ENCODE results near the gene MYO3B. TPM values are rescaled to one million over a fixed set of nuclear protein-coding genes. Genes with fewer than 3 reads are reported as not detected.

Gene MYO3B
- total RNA-seq, 1 experiment from 2014 or later: 0.63 TPM

- TF ChIP-seq, protein P1, sequence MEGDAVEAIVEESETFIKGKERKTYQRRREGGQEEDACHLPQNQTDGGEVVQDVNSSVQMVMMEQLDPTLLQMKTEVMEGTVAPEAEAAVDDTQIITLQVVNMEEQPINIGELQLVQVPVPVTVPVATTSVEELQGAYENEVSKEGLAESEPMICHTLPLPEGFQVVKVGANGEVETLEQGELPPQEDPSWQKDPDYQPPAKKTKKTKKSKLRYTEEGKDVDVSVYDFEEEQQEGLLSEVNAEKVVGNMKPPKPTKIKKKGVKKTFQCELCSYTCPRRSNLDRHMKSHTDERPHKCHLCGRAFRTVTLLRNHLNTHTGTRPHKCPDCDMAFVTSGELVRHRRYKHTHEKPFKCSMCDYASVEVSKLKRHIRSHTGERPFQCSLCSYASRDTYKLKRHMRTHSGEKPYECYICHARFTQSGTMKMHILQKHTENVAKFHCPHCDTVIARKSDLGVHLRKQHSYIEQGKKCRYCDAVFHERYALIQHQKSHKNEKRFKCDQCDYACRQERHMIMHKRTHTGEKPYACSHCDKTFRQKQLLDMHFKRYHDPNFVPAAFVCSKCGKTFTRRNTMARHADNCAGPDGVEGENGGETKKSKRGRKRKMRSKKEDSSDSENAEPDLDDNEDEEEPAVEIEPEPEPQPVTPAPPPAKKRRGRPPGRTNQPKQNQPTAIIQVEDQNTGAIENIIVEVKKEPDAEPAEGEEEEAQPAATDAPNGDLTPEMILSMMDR (conservative IDR thresholded peaks at IDR 0.05): no peak
Measured at GRCh38 chr2:170224692-170225294, 46.8 kb downstream of the MYO3B start.

More at GRCh38 chr2:170224692-170225294, 46.8 kb downstream of the MYO3B start:
- H3K36me3 Mint-ChIP-seq (ENCODE audit: insufficient read depth in 1 of 3, low read depth in 3 of 3): no peaks in the 10 kb centered on the region
- H4K8ac ChIP-seq (replicated peaks; ENCODE audit: insufficient read length, low read depth, low read length): no peak overlapping the region
- H3K4me3 Mint-ChIP-seq: no peak overlapping the region
- no peak overlapping the region for H2AFZ ChIP-seq (ENCODE audit: low read length)
- H2AK5ac ChIP-seq (ENCODE audit: insufficient read length, low read length): no peak overlapping the region
- no peak overlapping the region for H4K5ac ChIP-seq (ENCODE audit: insufficient read length, low read depth, low read length)
- H3K27me3 ChIP-seq (ENCODE audit: insufficient read depth, low read length): no peaks in the 10 kb centered on the region
- no peaks in the 10 kb centered on the region for H3K79me2 ChIP-seq (ENCODE audit: insufficient read depth, low read length)
- H2BK20ac ChIP-seq (ENCODE audit: low read depth, low read length, poor library complexity, severe bottlenecking): no peak overlapping the region
- H2BK12ac ChIP-seq (ENCODE audit: insufficient read length, low read depth, low read length): no peak overlapping the region
- no peak overlapping the region for H3K9ac ChIP-seq (ENCODE audit: extremely low read depth, insufficient read length, low read length)
- no peak overlapping the region for H3K23ac ChIP-seq (ENCODE audit: insufficient read length, low read depth, low read length)
- no peak overlapping the region for H3K18ac ChIP-seq (ENCODE audit: insufficient read length, low read depth, low read length)
- H3K27ac ChIP-seq (ENCODE audit: insufficient read length, low read depth, low read length): no peak overlapping the region
- no peak overlapping the region for H4K91ac ChIP-seq (ENCODE audit: insufficient read length, low read depth, low read length)
- H2BK5ac ChIP-seq (ENCODE audit: insufficient read length, low read length): no peak overlapping the region
- no peak for DNase-seq
- no peak overlapping the region for H3K14ac ChIP-seq (ENCODE audit: insufficient read depth, low read length)
- H3K27me3 Mint-ChIP-seq (ENCODE audit: low read depth): no peaks in the 10 kb centered on the region; the same call in 1 of the 2 replicates
- no peaks in the 10 kb centered on the region for H3K9me3 ChIP-seq (ENCODE audit: control insufficient read depth, low read depth, low read length)
- H2BK120ac ChIP-seq (ENCODE audit: low read depth, low read length, poor library complexity, severe bottlenecking): no peak overlapping the region
- no peaks in the 10 kb centered on the region for H3K9me3 Mint-ChIP-seq
- no peak overlapping the region for H2BK15ac ChIP-seq (ENCODE audit: low read depth, low read length)
- H3K27ac Mint-ChIP-seq: no peak overlapping the region
- WGBS (ENCODE audit: extremely low coverage, insufficient read length, low lambda C conversion rate): no CpG with 5 or more reads among the region's 7 CpGs
- H3K4me1 ChIP-seq (ENCODE audit: insufficient read depth, low read length): peaks cover 3% of the 10 kb centered on the region; the same call in 1 of the 2 replicates
- no peak overlapping the region for H3K4me2 ChIP-seq (ENCODE audit: insufficient read depth, insufficient read length, low read length)
- no peaks in the 10 kb centered on the region for H3K23me2 ChIP-seq (ENCODE audit: insufficient read length, low read depth, low read length, poor library complexity, severe bottlenecking)
- H4K20me1 ChIP-seq (ENCODE audit: control insufficient read depth, insufficient read depth, insufficient read length): no peaks in the 10 kb centered on the region
- no peak overlapping the region for H3K56ac ChIP-seq (ENCODE audit: insufficient read length, low read depth, low read length)
- peaks cover 26 to 40% of the 10 kb centered on the region in 2 experiments for H3K4me1 Mint-ChIP-seq
- no peaks in the 10 kb centered on the region for H3K79me1 ChIP-seq (ENCODE audit: insufficient read depth, low read depth, low read length, poor library complexity, severe bottlenecking)
- no peak overlapping the region for H3T11ph ChIP-seq (ENCODE audit: low read length)
- no peak overlapping the region for H3K4ac ChIP-seq (ENCODE audit: low read depth, low read length)

Measured in H9 (cell line).